ENCODE results near the gene PRPF31. TPM values are rescaled to one million over a fixed set of nuclear protein-coding genes. Genes with fewer than 3 reads are reported as not detected.

Gene PRPF31
- total and polyA plus RNA-seq, 5 donors from 2014 or later = 57.8 to 74.8 (median 65.6) TPM

DNA sequence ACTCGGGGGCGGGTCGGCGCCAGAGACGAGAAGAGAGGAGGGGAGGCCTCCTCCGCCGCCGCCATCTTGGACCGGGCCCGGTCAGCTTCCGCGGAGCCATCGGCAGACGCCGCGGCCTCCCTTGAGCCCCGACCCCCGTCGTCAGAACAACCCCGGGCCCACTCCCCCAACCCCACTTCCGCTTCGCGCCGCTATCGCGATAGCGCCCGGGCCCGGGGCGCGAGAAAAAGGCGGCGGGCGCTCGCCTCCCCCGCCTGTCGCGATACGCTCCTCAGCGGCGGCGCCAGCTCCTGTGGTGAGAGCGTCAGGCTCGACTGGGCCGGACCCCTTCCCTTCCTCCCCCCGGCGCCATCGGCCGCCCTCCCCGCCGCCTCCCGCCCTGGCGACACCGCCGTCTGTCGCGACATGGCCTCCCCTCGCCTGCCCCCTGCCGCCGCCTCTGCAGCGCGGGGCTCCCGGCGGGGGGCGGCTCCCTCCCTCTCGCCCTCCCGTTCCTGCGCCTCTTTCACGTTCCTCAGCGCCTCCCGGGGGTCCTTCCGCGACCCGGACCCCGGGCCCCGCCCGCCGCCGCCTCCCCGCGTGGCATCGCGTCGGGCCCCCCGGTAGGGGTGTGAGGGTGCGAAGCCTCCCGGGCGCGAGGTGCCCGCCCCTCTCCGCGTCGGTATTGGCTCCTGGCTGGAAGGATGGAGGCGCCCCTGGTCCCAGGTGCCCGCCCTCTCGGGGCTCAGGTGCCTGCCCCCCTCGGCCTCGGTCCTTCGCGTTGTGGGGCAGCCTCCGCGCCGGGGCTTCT, 22.3 kb downstream of the PRPF31 start, which contains the start of gene CNOT3:
Gene CNOT3, plus strand, starts transcription at position 64 of the 790 bp plus-strand sequence. CDS start 5,217 bp downstream, outside the sequence.
- peaks cover 0 to 57% (median 27%) of the 10 kb centered on the region in 4 donors for H3K4me1 Mint-ChIP-seq

GRCh38 chr19:54138489-54139256, 23.1 kb downstream of the PRPF31 start:
- Histone ChIP-seq H3K4me3 (ENCODE audit: low read depth, low read length) (peak overlapping the region; percentile 51), H3K27ac (ENCODE audit: insufficient read depth, low read length, poor library complexity, severe bottlenecking) (peak overlapping the region; percentile 90)

More for the DNA sequence above, 22.3 kb downstream of the PRPF31 start, which contains the start of gene CNOT3:
- Histone ChIP-seq H3K27me3 (ENCODE audit: control insufficient read depth, insufficient read depth, low read length) (no peaks in the 10 kb centered on the region), H3K36me3 (ENCODE audit: control insufficient read depth, insufficient read depth, low read length) (peaks cover 20% of the 10 kb centered on the region), H3K4me1 (ENCODE audit: control insufficient read depth, insufficient read depth, low read length, poor library complexity, severe bottlenecking) (peaks cover 44% of the 10 kb centered on the region), H3K9me3 (ENCODE audit: control insufficient read depth in 2 of 2, low read length in 2 of 2) (no peaks in the 10 kb centered on the region), H3K4me3 (ENCODE audit: low read depth, low read length) (peak within 1 kb of the TSS; percentile 88), H3K27ac (ENCODE audit: insufficient read depth, low read length, poor library complexity, severe bottlenecking) (peak within 1 kb of the TSS; percentile 90)
- Mint-ChIP-seq H3K27me3 (no peaks in the 10 kb centered on the region), H3K4me3 (peak within 1 kb of the TSS; percentile 89 to 98 (median 92)), H3K27ac (peak within 1 kb of the TSS; percentile 83 to 96 (median 93)), H3K36me3 (peaks cover 4% of the 10 kb centered on the region), H3K9me3 (no peaks in the 10 kb centered on the region)
- DNase-seq = peak in 2 of 3 donors; percentile 28 to 41
- ATAC-seq (ENCODE audit: low read depth in 2 of 2) = no peak

GRCh38 chr19:54141356-54141755, 25.8 kb downstream of the PRPF31 start:
- Histone ChIP-seq H3K27ac (ENCODE audit: insufficient read depth, low read length, poor library complexity, severe bottlenecking) (peak overlapping the region; percentile 28), H3K27me3 (ENCODE audit: control insufficient read depth, insufficient read depth, low read length) (no peaks in the 10 kb centered on the region), H3K4me1 (ENCODE audit: control insufficient read depth, insufficient read depth, low read length, poor library complexity, severe bottlenecking) (peaks cover 38% of the 10 kb centered on the region), H3K4me3 (ENCODE audit: low read depth, low read length) (no peak overlapping the region), H3K9me3 (ENCODE audit: control insufficient read depth in 2 of 2, low read length in 2 of 2) (no peaks in the 10 kb centered on the region), H3K36me3 (ENCODE audit: control insufficient read depth, insufficient read depth, low read length) (peaks cover 54% of the 10 kb centered on the region)
- Mint-ChIP-seq H3K27ac (peak overlapping the region in 1 of 3 donors; percentile 55), H3K36me3 (peaks cover 23% of the 10 kb centered on the region), H3K9me3 (no peaks in the 10 kb centered on the region), H3K4me3 (peak overlapping the region in 1 of 4 donors; percentile 89), H3K27me3 (no peaks in the 10 kb centered on the region), H3K4me1 (peaks cover 0 to 47% (median 25%) of the 10 kb centered on the region in 4 donors)
- DNase-seq (no peak), ATAC-seq (ENCODE audit: low read depth in 2 of 2) (no peak)

More at GRCh38 chr19:54138489-54139256, 23.1 kb downstream of the PRPF31 start:
- no peaks in the 10 kb centered on the region for H3K27me3 Mint-ChIP-seq
- Histone ChIP-seq H3K4me1 (ENCODE audit: control insufficient read depth, insufficient read depth, low read length, poor library complexity, severe bottlenecking) (peaks cover 44% of the 10 kb centered on the region), H3K36me3 (ENCODE audit: control insufficient read depth, insufficient read depth, low read length) (peaks cover 27% of the 10 kb centered on the region), H3K27me3 (ENCODE audit: control insufficient read depth, insufficient read depth, low read length) (no peaks in the 10 kb centered on the region), H3K9me3 (ENCODE audit: control insufficient read depth in 2 of 2, low read length in 2 of 2) (no peaks in the 10 kb centered on the region)
- DNase-seq = no peak
- peaks cover 10% of the 10 kb centered on the region for H3K36me3 Mint-ChIP-seq
- peaks cover 0 to 57% (median 28%) of the 10 kb centered on the region in 4 donors for H3K4me1 Mint-ChIP-seq
- peak overlapping the region; percentile 89 to 98 (median 92) for H3K4me3 Mint-ChIP-seq
- H3K27ac Mint-ChIP-seq = peak overlapping the region; percentile 69 to 96 (median 94)
- H3K9me3 Mint-ChIP-seq = no peaks in the 10 kb centered on the region
- ATAC-seq (ENCODE audit: low read depth in 2 of 2) = no peak

DNA sequence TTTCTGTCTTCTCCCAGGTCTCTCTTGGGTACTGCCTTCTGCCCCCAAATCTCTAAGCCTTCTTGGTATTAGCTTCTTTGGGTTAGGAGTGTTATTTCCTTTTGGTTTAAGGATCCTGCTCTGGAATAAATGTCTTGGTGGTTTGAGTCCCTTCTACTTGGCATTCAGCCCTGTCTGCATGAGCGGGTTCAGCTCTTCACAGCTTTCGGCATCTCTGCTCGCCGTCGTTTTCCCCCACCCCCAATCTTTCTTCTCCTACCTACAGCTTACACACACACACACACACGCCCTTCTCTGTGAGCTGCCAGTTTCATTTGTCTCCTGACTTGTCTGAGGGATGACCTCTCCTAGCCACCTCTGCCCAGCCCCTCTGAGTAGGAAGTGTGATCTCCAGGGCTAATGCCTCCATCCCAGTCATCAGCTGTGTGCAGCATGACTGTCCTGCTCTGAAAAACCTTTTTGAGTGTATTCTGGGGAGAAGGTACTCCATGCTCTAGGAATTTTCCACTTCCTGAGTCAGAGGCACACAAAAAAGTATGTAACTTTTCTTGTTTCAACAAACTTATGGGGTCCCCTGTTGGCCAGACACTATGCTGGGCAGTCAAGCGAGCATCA, 26.7 kb downstream of the PRPF31 start:
- H3K4me1 Mint-ChIP-seq = peaks cover 0 to 42% (median 21%) of the 10 kb centered on the region in 4 donors
- peaks cover 30% of the 10 kb centered on the region for H3K36me3 Mint-ChIP-seq
- H3K9me3 Mint-ChIP-seq = no peaks in the 10 kb centered on the region
- no peak for ATAC-seq (ENCODE audit: low read depth in 2 of 2)
- peak overlapping the region in 2 of 4 donors; percentile 36 to 89 for H3K4me3 Mint-ChIP-seq
- H3K4me3 ChIP-seq (ENCODE audit: low read depth, low read length) = no peak overlapping the region
- H3K27ac ChIP-seq (ENCODE audit: insufficient read depth, low read length, poor library complexity, severe bottlenecking) = no peak overlapping the region
- peak overlapping the region in 1 of 3 donors; percentile 13 for H3K27ac Mint-ChIP-seq
- H3K27me3 ChIP-seq (ENCODE audit: control insufficient read depth, insufficient read depth, low read length) = no peaks in the 10 kb centered on the region
- no peaks in the 10 kb centered on the region for H3K9me3 ChIP-seq (ENCODE audit: control insufficient read depth in 2 of 2, low read length in 2 of 2)
- peaks cover 63% of the 10 kb centered on the region for H3K36me3 ChIP-seq (ENCODE audit: control insufficient read depth, insufficient read depth, low read length)
- DNase-seq = no peak
- peaks cover 33% of the 10 kb centered on the region for H3K4me1 ChIP-seq (ENCODE audit: control insufficient read depth, insufficient read depth, low read length, poor library complexity, severe bottlenecking)
- no peaks in the 10 kb centered on the region for H3K27me3 Mint-ChIP-seq

DNA sequence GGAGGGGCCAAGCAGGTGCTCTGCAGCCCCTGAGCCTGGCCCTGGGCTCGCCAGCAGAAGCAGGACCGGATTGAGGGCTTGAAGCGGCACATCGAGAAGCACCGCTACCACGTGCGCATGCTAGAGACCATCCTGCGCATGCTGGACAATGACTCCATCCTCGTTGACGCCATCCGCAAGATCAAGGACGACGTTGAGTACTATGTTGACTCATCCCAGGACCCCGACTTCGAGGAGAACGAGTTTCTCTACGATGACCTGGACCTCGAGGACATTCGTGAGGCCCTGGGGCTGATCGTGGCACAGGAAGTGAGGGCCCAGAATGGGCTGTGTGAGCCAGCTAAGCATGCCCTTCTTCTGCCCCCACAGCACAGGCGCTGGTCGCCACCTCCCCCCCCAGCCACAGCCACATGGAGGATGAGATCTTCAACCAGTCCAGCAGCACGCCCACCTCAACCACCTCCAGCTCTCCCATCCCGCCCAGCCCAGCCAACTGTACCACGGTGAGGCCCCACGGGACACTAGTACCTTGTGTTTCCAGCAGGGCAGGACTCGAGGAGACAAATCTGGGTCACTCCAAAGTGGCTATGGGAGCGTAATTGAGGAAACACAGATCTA, 30.1 kb downstream of the PRPF31 start:
- ATAC-seq (ENCODE audit: low read depth in 2 of 2) (no peak), DNase-seq (no peak)
- Mint-ChIP-seq H3K9me3 (no peaks in the 10 kb centered on the region), H3K27me3 (no peaks in the 10 kb centered on the region), H3K4me1 (peaks cover 0 to 19% (median 13%) of the 10 kb centered on the region in 4 donors), H3K36me3 (peaks cover 40% of the 10 kb centered on the region), H3K4me3 (no peak overlapping the region), H3K27ac (no peak overlapping the region)
- Histone ChIP-seq H3K9me3 (ENCODE audit: control insufficient read depth in 2 of 2, low read length in 2 of 2) (no peaks in the 10 kb centered on the region), H3K36me3 (ENCODE audit: control insufficient read depth, insufficient read depth, low read length) (peaks cover 89% of the 10 kb centered on the region), H3K4me3 (ENCODE audit: low read depth, low read length) (no peak overlapping the region), H3K4me1 (ENCODE audit: control insufficient read depth, insufficient read depth, low read length, poor library complexity, severe bottlenecking) (peaks cover 7% of the 10 kb centered on the region), H3K27me3 (ENCODE audit: control insufficient read depth, insufficient read depth, low read length) (no peaks in the 10 kb centered on the region), H3K27ac (ENCODE audit: insufficient read depth, low read length, poor library complexity, severe bottlenecking) (no peak overlapping the region)

DNA sequence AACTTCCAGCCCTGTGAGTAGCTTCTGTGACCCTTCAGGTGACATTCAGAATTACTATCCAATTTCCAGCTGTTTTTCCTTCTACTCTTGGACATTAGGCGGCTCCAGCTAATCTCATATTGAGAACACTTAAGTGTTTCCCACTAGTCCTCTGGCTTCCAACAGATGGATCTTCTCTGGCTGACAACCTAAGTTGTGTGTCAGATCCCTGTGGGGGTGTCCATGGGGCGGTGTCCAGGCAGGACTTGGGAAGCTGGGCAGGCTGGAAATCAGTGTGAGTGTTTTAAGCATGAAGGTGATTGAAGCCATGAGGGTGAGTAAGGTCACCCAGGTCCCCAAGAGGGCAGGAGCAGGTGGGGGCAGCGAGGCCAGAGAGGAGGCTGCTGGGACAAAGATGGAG, 32.1 kb downstream of the PRPF31 start:
- Histone ChIP-seq H3K36me3 (ENCODE audit: control insufficient read depth, insufficient read depth, low read length) (peaks cover 90% of the 10 kb centered on the region), H3K27me3 (ENCODE audit: control insufficient read depth, insufficient read depth, low read length) (no peaks in the 10 kb centered on the region), H3K4me3 (ENCODE audit: low read depth, low read length) (no peak overlapping the region), H3K4me1 (ENCODE audit: control insufficient read depth, insufficient read depth, low read length, poor library complexity, severe bottlenecking) (no peaks in the 10 kb centered on the region), H3K9me3 (ENCODE audit: control insufficient read depth in 2 of 2, low read length in 2 of 2) (no peaks in the 10 kb centered on the region), H3K27ac (ENCODE audit: insufficient read depth, low read length, poor library complexity, severe bottlenecking) (no peak overlapping the region)
- H3K27ac Mint-ChIP-seq = peak overlapping the region in 2 of 3 donors; percentile 15 to 82
- no peak overlapping the region for H3K4me3 Mint-ChIP-seq
- no peaks in the 10 kb centered on the region for H3K27me3 Mint-ChIP-seq
- no peaks in the 10 kb centered on the region for H3K9me3 Mint-ChIP-seq
- no peak for ATAC-seq (ENCODE audit: low read depth in 2 of 2)
- H3K36me3 Mint-ChIP-seq = peaks cover 42% of the 10 kb centered on the region
- DNase-seq = no peak
- H3K4me1 Mint-ChIP-seq = peaks cover 0 to 8% (median 4%) of the 10 kb centered on the region in 4 donors

DNA sequence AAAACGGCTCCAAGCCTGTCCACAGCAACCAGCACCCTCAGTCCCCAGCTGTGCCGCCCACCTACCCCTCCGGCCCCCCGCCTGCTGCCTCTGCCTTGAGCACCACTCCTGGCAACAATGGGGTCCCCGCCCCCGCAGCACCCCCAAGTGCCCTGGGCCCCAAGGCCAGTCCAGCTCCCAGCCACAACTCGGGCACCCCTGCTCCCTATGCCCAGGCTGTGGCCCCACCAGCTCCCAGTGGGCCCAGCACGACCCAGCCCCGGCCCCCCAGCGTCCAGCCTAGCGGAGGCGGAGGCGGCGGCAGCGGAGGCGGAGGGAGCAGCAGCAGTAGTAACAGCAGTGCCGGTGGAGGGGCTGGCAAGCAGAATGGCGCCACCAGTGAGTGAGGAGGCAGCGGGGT, 32.6 kb downstream of the PRPF31 start:
- Histone ChIP-seq H3K4me3 (ENCODE audit: low read depth, low read length) (no peak overlapping the region), H3K27ac (ENCODE audit: insufficient read depth, low read length, poor library complexity, severe bottlenecking) (no peak overlapping the region), H3K27me3 (ENCODE audit: control insufficient read depth, insufficient read depth, low read length) (no peaks in the 10 kb centered on the region), H3K4me1 (ENCODE audit: control insufficient read depth, insufficient read depth, low read length, poor library complexity, severe bottlenecking) (no peaks in the 10 kb centered on the region), H3K9me3 (ENCODE audit: control insufficient read depth in 2 of 2, low read length in 2 of 2) (no peaks in the 10 kb centered on the region), H3K36me3 (ENCODE audit: control insufficient read depth, insufficient read depth, low read length) (peaks cover 91% of the 10 kb centered on the region)
- Mint-ChIP-seq H3K36me3 (peaks cover 40% of the 10 kb centered on the region), H3K27ac (peak overlapping the region in 1 of 3 donors; percentile 82), H3K9me3 (no peaks in the 10 kb centered on the region), H3K27me3 (no peaks in the 10 kb centered on the region), H3K4me1 (peaks cover 0 to 8% (median 4%) of the 10 kb centered on the region in 4 donors), H3K4me3 (no peak overlapping the region)
- ATAC-seq (ENCODE audit: low read depth in 2 of 2) = no peak
- DNase-seq = no peak

All from CD4-positive, CD25-positive, alpha-beta regulatory T cell (primary cell).